Epithelial cell of proximal tubule (primary cell): ENCODE measurements around the gene SECTM1. TPM values are rescaled to one million over a fixed set of nuclear protein-coding genes. Genes with fewer than 3 reads are reported as not detected.

Source experiments
- DNase-seq: peaks from one replicate; pipeline ENCODE4 v3.0.0-alpha.2; 2011; ENCODE audit warnings: low read depth
- H3K4me3 ChIP-seq: 2 replicates; pipeline ENCODE4 v1.5.1; 2011; ENCODE audit warnings: low read depth, mild to moderate bottlenecking, low read length
- total RNA-seq: library from RNA; depleted of rRNA; stranded (reverse); fragments of >200 nt; gene quantifications from 2 replicates; pipeline ENCODE4 v1.2.3, GENCODE V29; 2015
- TF ChIP-seq, protein P1 (sequence below): conservative IDR thresholded peaks from 2 replicates; pipeline ENCODE4 v1.5.1; 2012; ENCODE audit warnings: low read depth, mild to moderate bottlenecking, low read length

The SECTM1 gene
- total RNA-seq, 1 donor from 2014 or later = 0.75 TPM

DNA sequence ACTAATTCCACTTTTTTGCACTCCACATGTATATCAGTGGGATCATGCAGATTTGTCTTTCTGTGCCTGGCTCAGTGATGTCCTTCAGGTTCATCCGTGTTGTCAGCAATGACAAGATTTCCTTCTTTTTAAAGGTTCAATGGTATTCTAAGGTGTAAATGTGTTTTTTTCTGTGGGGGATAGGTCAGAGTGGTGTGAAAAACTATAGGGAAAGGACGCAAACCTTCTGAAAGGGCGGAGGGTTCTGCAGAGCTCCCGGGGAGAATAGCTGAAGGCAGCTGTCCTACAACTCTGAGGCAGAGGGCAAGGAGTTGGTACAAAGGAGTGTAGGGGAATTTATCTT is 38.1 kb downstream of the SECTM1 start:
- no peak for DNase-seq
- H3K4me3 ChIP-seq = no peak overlapping the region
- TF ChIP-seq, protein P1, sequence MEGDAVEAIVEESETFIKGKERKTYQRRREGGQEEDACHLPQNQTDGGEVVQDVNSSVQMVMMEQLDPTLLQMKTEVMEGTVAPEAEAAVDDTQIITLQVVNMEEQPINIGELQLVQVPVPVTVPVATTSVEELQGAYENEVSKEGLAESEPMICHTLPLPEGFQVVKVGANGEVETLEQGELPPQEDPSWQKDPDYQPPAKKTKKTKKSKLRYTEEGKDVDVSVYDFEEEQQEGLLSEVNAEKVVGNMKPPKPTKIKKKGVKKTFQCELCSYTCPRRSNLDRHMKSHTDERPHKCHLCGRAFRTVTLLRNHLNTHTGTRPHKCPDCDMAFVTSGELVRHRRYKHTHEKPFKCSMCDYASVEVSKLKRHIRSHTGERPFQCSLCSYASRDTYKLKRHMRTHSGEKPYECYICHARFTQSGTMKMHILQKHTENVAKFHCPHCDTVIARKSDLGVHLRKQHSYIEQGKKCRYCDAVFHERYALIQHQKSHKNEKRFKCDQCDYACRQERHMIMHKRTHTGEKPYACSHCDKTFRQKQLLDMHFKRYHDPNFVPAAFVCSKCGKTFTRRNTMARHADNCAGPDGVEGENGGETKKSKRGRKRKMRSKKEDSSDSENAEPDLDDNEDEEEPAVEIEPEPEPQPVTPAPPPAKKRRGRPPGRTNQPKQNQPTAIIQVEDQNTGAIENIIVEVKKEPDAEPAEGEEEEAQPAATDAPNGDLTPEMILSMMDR = no peak

DNA sequence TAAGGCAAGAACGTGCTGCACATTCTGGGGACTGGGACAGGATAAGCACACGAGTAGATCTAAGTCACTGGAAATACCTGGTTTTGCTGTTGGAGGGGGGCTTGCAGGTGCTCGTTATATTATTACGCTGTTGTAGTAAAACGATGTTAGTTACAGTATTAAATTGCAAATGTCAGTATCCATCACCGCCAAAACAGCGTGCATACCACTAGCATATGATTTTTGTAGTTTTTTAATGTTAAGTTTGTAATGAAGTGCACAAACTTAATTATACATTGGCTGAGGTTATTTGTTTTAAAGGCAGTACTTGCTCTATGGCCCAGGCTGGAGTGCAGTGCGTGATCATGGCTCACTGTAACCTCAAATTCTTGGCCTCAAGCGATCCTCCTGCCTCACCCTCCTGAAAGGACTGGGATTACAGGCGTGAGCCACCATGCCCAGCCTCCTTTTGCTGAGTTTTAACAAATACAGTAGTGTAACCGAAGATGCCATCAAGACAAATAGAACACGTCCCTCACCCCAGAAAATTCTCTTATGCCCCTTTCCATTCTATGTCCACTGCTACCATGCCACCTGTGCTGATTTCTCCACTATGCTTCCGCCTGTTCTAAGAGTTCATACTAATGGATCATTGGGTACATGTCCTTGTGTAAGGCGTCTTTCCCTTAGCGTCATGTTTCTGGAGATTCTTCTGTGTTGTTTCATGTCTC is 39.3 kb downstream of the SECTM1 start:
- peak overlapping the region; percentile 49 for H3K4me3 ChIP-seq
- no peak for DNase-seq
- TF ChIP-seq, protein P1 = no peak

DNA sequence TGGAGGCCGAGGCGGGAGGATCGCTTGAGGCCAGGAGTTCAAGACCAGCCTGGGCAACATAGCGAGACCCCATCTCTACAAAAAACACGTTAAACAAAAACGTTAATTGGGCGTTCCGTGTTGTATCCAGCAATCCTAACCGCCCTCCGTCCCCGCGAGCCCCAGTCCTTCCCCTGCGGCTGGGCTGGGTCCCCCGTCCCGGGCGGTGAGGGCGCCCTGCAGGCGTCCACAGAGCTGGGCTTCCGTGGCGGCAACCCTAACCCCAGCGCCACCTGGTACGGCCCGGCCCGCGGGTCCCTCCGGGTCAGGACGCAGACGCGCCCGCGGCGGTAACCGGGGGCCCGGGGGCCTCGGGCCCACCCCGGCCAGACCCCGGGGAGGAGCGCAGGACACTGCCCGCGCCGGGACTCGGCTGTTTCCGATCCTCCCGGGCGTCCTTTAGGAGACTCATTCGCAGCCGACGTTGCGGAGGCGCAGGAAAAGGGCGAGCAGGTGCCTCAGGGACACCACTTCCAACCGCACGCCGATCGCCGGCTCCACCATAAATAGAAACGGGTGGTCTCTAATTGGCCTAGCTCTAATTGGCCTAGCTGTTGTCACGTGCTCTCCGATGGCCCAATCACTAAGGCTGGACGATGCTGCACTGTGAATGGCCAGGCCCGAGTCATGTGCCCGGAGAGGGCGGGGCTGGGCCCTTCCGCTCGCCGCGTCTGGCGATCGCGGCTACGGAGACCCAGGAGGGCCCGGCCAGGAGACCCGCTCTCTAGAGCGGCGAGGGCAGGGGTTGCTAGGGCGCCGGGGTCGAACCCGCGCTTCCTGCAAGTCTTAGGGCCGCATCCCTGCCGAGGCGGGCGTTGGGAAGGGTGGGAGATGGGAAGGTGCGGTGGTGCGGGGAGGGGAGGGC is 41.1 kb downstream of the SECTM1 start:
- H3K4me3 ChIP-seq = peak overlapping the region; percentile 76
- DNase-seq = peak; percentile 98
- TF ChIP-seq, protein P1 = no peak

DNA sequence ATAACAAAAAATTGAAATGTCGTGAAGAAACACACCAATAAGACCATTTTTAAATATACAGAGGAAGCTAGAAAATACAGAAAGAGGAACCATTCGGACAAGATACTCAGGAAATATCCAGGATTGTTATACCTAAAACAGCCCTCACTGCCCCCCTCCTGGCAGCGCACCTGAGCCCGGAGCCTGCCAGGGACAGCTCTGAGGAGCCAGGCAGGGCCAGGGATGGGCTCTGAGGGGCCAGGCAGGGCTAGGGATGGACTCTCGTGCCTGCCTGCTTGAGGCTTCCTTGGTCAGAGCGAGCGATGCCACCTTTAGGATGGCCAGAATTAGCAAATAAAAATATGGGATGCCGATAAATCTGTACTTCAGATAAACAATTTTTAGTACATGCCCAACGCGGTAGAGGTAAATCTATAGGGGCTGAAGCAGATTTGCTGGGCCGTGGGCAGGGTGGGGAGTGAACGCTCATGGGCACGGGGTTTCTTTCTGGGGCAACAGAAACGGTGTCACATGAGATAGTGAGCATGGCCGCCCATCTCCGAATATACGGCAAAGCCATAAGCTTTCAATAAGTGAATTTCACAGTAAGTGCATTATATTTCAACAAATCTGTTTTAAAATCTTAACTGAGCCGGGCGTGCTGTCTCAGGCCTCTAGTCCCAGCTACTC is 41.9 kb downstream of the SECTM1 start:
- DNase-seq = no peak

DNA sequence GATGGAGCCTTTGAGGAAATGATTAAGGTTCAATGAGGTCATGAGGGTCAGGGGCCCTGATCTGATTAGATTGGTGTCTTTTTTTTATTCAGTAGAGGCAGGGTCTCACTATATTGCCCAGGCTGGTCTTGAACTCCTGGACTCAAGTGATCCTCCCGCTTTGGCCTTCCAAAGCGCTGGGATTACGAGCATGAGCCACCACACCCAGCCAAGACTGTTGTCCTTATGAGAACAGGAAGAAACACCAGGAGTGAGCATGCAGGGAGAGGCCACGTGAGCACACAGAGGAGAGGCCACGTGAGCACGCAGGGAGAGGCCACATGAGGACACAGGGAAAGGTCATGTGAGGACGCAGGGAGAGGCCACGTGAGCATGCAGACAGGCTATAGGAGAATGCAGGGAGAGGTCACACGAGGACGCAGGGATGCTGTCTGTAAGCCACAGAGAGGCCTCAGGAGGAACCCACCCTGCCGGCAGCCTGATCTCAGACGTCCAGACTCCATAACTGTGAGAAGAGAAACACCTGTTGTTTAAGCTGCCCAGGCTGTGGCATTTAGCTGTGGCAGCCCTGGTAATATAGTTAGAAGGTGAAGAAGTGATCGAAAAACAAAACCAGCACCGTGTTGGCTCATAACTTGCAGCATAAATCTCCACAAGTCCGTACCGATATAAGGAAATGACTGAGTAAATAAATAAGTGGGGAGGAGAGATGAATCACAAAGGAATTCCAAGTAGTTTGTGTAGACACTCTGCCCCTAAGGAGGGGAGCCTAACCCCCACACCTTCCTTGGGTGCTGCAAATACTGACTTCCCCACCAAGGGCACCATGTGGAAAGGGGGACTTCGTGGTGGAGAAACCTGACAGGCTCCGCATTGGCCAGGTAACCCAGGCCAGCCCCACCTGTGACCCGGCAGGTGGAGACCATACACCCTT is 45.4 kb downstream of the SECTM1 start:
- no peak overlapping the region for H3K4me3 ChIP-seq
- peak; percentile 89 for DNase-seq
- TF ChIP-seq, protein P1 = no peak

More for the DNA sequence above, 41.9 kb downstream of the SECTM1 start:
- TF ChIP-seq, protein P1 = no peak
- peak overlapping the region; percentile 76 for H3K4me3 ChIP-seq

DNA sequence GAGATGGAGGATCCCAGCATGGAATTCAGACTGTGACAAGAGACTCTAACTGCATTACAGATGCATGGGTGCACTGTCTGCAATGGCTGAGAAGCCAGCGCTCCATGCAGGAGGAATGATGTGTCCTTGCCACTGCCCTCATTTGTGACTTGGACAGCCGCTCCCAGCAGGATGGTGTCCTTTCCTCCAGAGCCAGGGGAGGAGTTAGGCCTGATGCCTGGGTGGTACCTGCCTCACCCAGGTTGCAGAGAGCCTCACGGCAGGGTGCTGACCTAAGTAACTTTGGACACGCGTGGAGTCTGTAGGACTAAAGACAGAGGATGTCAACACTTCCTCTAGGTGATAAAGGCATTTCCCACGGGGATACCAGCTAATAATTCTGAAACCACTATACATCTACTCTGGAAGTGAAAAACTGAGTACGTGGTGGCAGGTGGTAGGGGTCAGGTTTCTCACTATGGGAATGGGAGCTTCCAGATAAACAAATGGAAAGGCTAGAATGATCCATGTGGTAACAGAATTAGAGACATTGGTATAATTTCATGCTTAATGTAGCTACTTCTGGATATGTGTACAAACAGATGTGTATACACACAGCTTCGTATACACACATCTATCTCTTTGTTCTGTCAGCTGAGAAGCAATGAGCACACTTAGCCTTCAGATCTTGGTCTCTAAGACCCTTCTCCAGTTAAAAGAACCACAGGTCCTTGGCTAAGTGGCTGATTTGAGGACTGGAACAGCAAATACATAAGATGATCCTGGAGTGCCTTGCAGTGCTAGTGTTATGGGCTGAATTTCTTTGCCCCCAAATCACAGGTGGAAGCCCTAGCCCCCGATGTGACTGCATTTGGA is 46.3 kb downstream of the SECTM1 start:
- TF ChIP-seq, protein P1 = no peak
- DNase-seq = no peak
- H3K4me3 ChIP-seq = no peak overlapping the region
